NCI-H1417 treated with DMSO at 0.1 percent for 48 hours (cell line): ENCODE results near the gene IRF5.
"Not testable (repeated sequence)": the region's sequence is repeated elsewhere in the genome, so short reads cannot be mapped to it uniquely, and the experiment has no call there.

Experiments used
- DNase-seq: peaks from one replicate; lab custom pipeline; 2025; lab: John Stamatoyannopoulos, UW

IRF5 gene

DNA sequence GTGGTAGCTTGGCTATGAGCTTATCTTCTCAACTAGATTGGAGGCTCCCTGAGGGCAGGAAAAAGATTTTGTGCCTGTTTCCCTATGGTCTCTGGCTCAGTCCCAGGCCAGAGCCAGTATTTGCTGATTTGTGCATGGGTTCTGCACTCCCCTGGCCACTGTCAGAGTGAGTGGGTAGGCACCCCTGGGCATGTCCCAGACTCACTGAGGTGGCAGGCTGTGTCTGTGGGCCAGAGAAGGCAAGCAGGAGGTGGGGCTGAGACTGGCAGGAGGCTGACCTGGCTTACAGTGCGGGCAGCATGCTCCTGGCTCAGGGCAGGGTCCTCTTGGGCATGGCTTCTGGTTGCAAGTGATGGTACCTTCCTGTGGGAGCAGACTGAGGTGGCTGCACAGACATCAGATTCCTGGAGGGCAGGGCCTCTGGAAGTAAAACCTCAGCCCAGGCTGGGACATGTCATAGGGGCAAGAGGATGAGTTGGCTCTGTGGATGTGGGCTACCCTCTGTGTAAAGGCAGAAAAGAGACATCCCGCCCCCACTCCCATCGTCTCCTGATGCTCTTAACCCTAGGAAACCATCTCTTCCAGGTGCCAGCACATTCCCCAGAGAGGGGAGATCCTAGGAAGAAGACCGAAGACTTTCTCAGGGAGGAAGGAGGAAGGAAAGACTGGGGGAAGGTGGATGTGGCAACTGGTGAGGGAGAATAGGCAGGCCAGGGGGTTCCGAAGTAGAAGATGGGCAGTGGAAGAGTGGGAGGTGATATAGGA lies 31.5 kb upstream of the IRF5 start:
- DNase-seq = no peak

DNA sequence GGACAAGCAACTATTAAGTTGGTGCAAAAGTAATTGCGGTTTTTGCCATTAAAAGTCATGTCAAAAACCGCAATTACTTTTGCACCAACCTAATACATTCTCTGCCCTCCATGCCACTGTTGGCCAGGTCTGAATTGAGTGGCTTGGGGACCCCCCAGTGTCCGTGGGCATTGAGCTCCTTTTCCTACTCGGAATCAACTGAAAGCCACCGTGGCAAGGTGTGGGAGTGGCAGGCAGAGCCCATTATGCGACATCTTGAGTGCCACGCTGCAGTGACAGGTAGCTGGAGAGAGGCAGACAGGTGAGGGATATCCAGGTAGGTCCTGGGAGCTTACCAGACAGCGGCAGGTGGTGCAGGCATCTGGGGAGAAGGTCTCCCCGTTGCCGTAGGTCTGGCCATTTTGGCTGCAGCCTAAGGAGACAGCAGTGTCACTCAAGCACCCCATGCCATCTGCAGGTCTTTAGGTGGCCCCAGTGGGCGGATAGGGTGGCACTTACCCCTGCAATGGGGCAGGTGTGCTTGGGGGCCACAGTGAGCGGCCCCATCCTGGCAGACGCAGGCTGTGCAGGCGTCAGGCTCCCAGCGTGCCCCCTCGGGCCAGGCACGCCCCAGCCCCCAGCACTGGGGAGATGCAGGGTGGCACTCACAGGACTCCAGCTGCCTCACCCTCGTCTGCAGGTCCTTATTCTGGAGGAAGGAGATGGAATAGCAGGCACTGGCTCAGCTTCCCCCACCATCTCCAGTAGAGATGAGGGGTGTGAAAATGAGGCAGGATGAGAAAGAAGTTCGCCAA lies 30.8 kb upstream of the IRF5 start:
- DNase-seq = no peak

DNA sequence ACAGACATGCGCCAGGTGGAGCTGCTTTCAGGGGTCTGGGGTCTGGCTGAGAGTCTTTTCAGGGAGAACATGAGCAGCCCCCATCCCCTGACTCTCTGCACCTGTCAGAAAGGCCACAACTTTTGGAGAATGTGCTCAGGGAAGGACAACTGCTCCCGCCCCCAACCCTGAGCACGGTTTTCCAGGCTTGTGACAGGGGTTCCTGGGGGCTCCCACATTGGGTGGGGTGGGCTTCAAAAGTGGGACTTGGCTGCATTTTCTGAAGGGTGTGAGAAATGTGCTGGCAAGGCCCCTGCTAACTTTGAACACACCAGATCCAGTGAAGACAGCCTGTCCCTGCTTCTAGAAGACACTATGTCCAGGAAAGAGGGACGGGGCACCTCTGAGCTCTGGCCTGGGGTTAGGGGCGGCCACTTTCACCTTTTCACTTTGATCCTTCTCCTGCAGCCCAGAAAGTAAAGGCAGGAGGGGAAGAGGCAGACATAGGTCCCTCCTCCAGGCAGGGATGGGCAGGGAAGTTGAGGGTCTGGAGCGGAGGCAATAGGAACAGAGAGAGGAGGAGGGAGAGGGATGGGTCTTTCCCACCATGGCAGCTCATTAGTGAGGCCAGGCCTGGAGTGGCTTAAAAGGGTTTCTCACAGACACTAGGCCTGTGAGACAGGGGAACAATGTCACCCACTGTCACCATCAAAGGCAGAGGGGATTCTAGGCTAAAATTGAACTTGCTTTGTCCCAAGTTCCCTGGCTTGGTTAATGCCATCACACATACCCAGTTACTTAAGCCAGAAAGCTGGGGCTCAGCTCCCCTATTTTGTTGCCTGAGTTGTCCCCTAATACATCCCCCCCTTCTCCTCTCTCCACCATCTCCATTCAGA lies 28.7 kb upstream of the IRF5 start:
- no peak for DNase-seq

DNA sequence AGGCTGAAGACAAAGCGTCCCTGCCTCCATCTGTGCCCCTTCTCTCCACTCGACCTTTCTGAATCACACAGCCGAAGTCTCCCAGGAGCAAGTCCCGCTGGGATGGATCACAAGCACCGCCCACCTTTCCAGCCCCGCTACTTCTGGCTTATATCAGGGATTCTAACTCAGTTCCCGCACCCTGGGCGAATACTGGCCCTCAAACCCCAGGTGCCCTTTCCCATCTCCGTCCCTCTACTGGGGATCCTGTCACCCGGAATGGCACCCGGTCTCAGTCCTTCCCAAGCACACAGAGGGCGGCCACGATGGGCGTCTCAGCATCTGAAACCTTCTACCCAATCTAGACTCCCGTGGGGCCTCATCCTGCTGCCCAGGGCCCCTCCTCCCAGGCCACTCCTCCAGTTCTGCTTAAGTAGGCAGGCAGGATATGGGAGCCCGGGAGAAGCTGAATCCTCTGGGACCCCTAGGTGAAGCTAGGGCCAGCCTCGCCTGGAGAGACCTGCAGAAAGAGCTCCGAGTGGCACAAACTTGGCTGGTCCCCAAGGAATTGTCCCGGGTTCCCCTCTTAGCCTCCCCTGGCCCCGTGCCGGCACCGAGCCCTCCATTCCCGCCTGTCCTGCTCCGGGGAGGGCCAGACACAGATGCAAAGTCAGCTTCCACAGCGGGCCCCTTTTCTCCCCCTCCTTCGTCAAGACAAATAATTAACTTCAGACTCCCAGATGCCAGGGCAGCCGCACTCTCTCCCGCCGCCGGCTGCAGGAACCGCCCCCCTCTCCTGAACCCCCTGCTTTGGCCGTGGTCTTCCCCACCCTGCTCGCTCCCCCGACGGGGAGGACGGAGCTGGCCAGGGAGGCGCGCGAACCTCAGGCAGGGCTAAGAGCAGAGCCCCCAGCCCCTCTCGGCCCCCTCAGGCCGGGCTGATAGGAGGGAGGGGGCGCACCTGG lies 27.8 kb upstream of the IRF5 start:
- no peak for DNase-seq

GRCh38 chr7:128910569-128910945 lies 27.2 kb upstream of the IRF5 start, which contains the start of gene KCP:
KCP (minus strand) TSS chr7:128910709; CDS start chr7:128910676, 33 bp downstream.
- no peak for DNase-seq

- DNase-seq = no peak
These were observed 26.2 kb upstream of the IRF5 start for GRCh38 chr7:128911423-128912031.

- no peak for DNase-seq
These were observed 25.4 kb upstream of the IRF5 start for GRCh38 chr7:128912281-128912680.

- not testable (repeated sequence) for DNase-seq
These were observed 24.8 kb upstream of the IRF5 start for GRCh38 chr7:128912709-128913495.

DNA sequence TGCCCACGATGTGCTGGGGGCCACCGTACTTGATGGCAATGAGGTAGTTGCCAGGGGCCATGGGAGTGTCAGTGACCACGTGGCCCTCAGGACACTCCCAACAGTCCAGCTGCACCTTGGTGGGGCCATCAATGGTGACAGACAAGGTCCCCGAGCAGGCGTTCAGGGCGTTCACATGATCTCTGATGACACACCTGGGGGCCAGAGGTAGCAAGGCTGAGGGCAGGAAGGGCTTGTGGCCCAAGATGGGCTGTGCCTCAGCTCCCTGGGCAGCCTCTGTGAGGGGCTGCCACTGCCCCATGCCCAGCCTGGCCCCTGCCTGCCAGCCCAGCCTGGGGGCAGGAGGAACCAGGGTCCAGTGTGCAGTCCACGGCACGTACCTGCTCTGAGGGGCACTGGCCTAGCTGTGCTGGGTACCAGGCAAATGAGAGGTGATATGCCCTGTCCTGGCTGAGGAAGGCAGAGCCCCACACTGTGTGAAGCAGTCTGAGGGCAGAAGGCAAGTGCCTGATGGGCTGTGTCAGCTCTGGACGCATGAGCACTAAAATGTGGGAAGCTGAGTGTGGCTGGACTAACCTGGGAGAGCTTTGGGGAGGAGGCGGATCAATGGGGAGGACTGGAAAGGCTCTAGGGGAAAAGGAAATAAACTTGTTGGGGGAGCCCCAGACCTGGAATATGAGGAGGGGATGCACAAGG lies 23.7 kb upstream of the IRF5 start:
- DNase-seq = no peak

DNA sequence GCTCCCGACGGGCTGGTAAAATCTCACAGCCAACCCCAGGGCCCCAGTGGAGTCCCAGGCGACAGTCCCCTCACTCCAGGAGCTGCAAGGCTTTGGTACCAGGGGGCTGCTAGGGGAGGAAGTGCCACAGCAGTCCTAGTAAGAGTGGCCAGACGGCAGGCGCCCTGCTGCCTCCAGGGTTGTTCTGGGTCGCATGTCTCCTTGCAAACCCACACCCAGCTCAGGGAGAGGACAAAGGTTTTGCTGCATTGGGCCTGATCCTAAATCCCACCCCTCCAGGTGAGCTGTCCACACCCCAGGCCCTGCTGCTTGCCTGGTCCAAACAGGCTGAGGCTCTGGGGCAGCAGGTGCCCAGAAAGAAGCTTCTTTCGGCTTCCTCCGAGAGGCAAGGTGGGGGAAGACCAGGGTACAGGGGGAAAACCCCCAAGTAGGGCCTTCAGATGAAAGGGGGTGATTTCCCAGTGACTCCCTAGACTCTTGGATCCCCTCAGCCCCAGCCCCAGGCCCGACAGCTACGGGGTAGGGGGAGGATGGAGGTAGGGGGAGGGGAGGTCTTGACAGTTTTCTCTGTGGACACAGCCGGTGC lies 23.1 kb upstream of the IRF5 start:
- no peak for DNase-seq

DNA sequence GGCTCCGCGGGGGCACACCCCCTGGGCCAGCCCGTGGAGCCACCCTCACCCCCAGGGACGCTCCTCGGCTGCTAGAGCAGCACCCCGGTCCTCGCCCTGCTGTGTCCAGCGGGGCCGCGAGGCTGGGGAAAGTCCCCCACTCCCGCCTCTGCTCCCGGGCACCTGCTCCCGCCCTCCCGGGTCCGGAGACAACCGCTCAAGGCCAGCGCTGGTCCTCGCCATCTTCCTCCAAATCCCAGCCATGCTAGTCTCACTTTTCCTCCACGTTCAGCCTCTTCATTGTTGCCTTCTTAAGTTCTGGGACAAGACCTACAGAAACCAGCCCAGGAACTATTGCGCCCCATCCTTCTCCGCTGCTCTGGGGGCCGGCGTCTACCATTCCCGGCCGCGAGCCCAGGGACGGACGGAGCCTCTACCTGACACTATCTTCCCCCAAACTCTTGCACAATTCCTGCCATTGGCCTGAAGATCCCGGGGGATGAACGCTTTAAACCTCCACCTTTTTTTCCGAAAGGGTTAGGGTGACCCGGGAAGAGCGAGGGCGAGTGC lies 22.4 kb upstream of the IRF5 start:
- DNase-seq = no peak

- no peak for DNase-seq
These were observed 21.7 kb upstream of the IRF5 start for GRCh38 chr7:128915841-128916642.

DNA sequence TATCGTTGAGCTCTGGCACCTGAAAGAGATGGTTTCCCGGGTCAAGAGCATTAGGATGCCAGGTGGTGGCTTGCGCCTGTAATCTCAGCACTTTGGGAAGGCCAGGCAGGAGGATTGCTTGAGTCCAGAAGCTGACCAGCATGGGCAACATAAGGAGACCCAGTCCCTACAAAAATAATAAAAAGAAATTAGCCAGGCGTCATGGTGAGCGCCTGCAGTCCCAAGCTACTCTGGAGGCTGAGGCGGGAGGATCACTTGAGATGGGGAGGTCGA lies 21.1 kb upstream of the IRF5 start:
- DNase-seq = no peak

DNA sequence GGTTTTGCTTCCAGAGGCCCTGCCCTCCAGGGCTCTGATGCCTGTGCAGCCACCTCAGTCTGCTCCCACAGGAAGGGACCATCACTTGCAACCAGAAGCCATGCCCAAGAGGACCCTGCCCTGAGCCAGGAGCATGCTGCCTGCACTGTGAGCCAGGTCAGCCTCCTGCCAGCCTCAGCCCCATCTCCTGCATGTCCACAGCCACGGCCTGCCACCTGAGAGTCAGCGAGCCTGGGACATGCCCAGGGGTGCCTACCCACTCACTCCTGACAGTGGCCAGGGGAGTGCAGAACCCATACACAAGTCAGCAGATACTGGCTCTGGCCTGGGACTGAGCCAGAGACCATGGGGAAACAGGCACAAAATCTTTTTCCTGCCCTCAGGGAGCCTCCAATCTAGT lies 20.6 kb upstream of the IRF5 start:
- no peak for DNase-seq

GRCh38 chr7:128918016-128918665 lies 19.6 kb upstream of the IRF5 start:
- no peak for DNase-seq

DNA sequence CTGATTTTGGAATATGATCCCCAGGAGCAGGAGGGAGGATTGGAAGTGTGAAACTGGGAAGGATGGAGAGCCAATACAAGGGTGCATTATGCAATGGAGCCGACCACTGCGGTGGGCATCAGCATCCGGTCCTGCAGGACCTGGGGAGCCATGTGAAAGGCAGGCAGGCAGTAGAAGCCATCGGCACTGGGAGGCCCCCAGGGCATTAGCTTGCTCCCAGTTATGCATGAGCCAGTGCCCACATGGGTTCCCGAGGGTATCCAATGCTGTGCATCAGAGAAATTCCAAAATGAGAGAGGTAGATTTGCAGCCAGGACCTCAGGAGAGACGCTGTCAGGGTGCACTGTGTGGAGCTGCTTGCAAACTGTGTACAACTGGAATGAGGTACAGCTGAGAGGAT lies 18.5 kb upstream of the IRF5 start:
- DNase-seq = no peak
